NCI-H2171 (cell line): ENCODE measurements around the gene STK17A.
"Not testable (repeated sequence)": the region's sequence is repeated elsewhere in the genome, so short reads cannot be mapped to it uniquely, and the experiment has no call there.

Experiments used
- DNase-seq: peaks from one replicate; lab custom pipeline; 2025; lab: John Stamatoyannopoulos, UW

Gene STK17A

DNA sequence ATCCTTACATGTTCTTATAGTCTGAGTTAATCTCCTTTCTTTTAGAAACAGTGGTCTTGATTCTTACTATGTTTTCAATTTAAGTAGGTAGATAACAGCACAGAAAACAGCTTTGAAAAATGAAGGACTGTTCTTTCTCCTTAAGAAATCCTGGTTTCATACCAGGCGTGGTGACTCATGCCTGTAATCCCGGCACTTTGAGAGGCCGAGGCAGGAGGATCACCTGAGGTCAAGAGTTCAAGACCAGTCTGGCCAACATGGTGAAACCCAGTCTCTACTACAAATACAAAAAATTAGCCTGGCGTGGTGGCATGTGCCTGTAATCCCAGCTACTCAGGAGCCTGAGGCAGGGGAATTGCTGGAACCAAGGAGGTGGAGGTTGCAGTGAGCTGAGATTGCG is 13.5 kb downstream of the STK17A start:
- DNase-seq, result not testable (repeated sequence)

DNA sequence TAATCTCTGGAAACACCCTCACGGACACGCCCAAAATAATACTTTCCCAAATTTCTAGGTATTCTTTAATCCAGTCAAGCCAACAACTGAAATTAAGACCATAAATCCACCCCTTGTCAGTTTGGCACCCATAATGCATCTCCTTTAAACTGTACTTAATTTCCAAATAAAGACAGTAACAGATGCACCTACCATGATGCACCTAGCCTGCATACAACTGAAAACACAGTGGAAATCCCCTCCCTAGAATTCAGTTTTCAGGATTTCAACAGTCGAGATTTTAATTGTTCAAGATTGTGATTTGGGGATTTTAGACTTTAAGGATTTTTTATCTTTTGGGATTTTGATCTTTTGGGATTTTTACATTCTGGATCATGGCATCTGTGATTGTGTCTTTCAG is 17.1 kb downstream of the STK17A start:
- DNase-seq, result no peak

DNA sequence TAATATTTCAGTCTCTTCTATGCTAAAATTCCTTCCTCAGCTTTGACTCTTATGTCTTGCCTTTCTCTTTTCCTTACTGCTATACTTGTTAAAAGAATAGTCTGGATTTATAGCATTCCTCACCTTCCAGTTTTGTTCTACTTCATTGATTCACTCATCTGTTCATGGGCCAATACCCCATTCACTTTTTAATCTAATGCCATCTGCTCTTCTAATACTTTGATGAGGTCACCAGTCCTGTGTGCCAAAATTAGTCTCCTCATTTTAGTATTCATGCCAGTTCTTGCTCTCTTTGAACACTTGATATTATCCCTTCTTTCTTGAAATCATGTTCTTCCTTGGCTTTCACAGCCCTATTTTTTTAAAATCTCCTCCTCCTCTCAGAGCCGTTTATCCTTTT is 19.3 kb downstream of the STK17A start:
- DNase-seq, result peak; percentile 55

DNA sequence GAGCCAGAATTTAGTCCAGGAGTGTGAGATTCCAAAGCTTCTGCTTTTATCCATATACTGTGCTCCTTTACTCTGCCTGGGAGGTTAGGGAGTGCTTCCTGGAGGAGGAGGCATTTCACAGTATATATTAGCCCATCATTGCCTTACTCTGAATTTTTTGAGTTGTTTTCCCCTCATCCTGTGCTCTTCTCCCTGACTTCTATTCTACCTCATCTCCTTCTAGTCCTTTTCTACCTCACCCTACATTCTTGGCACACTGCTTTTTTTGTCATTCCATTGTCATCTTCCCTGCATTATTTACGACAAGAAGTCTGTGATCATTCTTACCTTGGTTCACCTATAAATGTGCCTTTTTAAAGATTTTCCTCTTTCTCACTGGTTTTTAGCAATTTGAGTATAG is 21.3 kb downstream of the STK17A start:
- no peak for DNase-seq

DNA sequence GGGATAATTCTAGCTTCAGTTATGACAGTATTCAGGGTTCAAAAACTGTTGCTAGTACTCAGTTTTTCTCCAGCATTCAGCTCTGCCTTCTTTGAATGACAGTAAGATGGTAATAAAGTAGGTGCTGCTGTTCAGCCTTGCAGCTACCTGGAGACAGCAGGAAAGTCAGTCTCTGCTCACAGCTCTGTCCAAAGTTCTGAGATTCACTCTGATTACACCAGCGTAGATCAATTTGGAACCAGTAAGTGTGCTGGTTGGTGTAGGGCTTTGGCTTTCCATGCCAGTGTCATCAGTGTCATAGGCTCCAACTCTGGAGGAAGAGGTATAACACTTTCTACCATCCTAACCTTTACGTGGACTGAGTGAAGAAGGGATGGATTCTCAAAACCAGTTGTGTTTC is 26.2 kb downstream of the STK17A start:
- DNase-seq, result no peak

DNA sequence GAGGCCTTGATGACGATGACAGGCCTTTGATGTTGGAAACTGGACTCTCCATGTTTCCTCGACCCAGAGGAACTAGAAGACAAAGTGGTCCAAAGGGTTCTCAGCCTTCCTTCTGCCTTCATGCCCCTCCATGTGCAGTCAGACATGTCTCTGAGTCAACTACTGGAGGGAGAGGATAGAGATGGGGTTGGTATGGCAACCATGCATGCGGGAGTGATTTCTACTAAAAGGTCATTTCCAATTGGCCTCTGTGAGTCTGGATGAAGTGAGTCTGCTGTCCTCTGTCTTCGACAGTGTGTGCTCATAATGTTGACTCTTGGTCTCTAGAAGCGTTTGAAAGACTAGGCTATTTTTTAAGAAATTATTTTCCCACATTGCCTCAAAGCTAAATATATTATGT is 29.2 kb downstream of the STK17A start:
- no peak for DNase-seq

DNA sequence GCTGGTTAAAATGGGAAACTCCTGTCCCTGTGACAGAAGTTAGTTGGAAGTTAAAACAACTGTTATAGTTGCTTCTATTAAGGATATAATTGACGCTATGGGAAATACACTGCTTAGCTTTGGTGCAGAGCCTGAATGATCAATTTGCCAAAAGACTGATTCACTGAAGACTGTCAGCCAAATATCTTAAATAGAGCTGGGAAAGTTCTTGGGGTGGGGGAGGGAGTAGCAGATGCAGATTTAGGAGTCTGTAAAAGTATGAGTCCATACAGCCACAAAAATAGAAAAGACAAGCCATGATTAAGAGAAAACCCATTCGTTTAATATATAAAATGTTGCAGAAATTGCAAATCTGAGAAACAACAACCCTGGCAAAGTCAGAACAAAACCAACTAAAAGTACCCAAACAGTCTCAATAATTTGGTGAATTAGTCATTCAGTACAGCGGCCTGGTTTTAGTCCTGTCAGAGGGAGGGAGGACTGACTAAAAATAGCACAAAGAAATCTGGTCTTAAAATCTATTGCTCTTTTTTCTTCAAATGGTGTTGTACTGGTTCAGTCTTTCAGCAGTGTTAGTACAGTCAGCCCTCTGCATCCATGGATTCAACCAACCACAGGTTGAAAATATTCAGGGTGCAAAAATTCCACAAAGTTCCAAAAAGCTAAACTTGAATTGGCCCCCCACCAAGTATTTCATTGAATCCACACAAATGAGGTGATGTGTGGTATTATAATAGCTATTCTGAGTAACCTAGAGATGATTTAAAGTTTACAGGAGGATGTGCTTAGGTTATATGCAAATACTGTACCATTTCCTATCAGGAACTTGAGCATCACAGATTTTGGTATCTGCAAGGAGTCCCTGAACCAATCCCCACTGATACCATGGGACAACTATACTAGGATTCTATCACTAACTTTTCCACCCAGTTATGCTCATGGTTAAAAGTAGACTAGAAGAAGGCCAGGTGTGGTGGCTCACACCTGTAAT is 30.0 kb downstream of the STK17A start:
- no peak for DNase-seq

DNA sequence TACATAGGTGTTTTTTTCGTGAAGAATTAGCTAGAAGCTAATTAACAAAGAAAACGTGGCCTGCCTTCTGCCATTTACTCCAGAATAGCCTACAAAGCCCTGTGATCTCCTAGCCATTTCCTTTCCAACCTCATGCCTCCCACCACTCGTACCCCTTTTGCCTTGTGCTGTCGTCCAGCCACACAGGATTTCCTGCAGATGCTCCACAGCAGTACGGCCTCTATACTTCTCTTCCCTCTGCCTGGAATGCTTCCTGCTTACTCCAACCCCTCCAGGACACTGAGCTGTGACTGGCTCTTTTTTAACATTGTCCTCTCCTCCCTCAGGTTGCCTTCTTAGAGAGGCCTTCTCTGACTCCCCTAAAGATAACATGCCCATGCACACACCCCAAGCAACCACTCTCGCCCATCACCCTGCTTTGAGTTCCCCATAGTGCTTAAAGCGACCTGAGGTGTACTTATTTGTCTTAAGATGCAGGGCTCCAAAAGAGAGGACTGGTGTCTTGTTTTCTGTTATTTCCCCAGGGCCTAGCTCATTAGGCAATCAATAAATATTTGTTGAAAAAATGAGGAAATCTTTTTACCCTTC is 32.7 kb downstream of the STK17A start:
- no peak for DNase-seq

DNA sequence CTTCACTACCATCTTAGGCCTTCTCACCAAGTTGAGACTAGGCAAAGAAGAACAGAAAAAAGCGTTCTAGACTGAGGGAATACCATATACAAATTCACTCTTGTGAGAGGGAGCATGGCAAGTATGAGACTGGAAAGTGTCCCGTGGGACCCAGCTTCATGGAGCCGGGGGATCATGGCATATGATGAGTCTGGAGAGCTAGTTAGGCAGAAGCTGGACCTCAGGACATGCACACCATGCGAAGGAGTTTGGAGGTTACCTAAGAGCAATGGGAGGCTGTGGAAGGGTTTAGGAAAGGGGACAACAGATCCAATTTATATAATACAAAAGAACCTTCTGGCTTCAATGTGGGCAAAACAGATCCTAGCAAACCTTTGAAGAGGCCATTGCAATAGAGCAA is 34.1 kb downstream of the STK17A start:
- DNase-seq, result no peak

DNA sequence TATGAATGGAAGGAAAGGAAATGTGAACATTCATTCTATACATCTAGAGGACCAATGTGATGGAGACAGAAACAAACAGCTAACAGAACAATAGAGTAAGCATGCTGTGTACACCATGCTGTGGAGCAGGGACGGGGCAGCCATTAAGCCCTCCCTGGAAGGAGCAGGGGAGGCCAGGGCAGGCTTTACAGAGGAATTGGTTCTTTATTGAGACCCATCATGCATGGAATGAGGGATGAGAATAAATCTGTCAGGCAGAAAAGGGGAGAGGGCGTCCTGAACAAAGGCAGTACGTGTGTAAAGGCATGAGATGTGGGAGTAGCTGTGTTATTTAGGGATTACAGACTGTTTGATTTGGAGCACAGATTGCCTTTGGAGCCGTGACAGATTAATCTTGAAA is 35.2 kb downstream of the STK17A start:
- DNase-seq, result no peak

DNA sequence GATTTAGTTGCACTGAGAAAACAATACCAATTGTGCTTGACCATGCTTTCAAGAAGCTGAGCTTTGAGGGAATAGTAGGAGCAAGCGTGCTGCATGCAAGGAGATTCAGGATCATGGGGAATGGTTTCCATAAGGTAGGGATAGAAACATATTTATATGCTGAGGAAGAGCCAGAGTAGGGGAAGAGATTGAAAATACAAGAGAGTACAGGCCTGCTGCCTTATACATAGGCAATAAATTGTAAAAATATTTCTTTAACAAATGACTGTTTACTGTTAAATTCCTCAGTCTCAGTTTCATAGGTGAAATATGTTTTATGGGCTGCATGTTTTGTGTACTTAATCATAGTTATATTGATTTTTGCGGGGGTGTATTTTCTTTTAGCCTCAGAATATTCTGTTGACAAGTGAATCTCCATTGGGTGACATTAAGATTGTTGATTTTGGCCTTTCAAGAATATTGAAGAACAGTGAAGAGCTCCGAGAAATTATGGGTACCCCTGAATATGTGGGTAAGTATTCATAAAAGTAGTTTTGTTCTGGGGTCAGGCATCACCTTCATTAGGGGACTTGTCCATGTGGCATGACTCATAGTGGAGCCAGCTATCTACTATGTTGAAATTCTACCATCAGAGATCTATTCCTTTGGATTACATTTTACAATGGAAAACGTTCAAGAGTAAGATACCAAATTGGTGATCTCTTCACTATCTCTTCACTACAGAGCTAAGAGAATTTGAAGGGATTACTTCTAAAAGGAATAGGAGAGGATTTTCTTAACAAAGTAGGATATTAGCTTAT is 36.5 kb downstream of the STK17A start:
- DNase-seq, result no peak

DNA sequence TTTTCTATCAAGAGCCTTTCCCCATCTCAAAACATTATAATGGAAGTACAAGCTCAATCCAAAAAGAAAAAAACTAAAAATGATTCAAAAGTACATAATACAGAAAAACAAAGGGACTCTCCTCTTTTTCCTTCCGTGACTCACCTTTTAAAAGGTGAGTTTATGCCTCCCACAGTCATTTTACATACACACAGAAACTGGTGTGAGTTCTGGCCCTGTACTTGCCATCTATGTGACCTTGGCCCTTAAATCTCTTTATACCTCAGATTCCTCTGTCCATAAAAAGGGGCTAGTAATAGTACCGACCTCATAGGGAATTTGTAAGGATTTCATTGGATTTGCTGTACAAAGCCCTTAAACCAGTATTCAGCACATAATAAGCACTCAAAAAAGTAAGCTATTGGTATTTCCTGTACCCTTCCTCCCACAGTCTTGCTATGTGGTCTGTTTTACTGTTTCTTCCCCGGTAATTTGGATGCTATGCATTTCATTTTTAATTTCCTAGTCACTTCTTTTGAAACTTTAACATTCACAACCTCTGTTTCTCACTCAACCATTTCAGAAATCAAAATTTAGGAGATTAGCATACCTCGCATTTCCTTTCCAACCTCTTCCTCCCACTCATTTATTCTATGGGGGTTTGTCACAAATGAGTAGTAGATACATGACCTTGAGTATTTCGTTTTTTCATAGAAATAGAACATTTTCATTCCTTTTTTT is 39.0 kb downstream of the STK17A start:
- DNase-seq, result no peak

DNA sequence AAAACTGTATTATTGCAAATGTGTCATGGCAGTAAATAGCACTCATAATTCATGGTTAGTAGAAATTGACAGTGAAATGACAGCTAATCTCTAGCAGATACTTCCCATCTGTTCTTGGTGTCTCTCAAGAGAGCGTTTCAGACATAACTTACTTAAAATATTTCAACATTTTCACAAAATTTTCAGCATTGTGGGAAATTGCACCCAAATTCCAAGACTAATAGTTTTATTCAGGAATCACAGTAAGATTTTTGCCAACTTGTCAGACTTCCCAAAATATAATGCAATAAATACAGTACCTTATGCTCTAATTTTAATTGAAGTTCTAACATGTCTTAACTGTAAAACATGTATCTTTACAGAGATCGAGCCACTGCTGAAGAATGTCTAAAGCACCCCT is 41.2 kb downstream of the STK17A start:
- no peak for DNase-seq

DNA sequence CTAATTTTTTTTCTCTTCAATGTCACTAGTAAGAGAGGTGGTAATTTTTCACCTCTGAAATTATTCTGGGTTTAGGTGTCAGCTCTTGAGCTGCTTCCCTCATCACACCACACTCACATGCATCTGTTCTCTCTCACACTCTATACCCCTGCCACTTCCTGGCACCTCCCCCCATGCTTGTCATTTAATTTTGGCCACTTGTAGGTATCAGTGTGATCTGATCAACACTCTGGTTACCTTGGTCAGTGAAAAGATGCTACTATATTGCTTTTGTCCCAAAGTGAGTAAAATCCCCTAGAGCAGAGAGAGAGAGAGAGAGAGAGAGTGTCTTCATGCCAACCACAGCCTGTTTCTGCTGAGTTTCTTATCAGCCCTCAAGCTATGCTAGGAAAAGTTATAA is 42.5 kb downstream of the STK17A start:
- no peak for DNase-seq

DNA sequence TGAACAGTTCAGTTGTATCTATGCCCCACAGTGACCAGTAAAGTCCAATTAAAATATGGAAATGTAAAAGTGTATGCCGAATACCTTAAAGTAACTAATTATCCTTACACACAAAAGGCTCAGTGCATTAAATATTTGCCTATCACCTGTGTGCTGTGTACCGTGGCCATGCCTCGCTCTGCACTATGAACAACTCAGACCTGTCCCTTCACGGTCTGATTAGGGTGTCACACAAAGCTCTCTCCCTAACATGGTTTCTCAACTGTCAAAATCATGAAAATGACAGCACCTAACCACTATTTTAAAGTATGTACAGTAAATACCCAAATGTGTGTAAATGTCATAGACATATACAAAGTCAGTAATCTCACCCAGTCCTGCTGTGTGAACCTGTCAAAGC is 43.1 kb downstream of the STK17A start:
- DNase-seq, result no peak

DNA sequence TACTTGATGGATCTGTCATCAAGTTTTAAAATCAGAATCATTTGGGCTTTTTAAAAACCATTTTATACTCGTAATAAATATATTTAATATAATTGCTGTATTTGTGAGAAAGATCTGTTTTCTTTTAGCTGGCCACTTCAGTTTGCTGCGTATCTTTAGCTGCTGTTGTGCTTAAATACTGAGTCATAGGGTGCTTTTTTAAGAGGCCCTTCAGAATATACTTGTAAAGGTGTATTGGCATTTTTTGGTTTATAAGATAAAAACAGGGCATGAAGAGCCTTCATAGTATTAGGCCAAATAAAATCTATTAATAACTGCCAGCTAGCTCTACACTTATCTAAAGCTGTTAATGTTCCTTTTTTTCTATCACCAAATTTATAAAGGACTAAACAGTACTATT is 43.8 kb downstream of the STK17A start:
- DNase-seq, result no peak

DNA sequence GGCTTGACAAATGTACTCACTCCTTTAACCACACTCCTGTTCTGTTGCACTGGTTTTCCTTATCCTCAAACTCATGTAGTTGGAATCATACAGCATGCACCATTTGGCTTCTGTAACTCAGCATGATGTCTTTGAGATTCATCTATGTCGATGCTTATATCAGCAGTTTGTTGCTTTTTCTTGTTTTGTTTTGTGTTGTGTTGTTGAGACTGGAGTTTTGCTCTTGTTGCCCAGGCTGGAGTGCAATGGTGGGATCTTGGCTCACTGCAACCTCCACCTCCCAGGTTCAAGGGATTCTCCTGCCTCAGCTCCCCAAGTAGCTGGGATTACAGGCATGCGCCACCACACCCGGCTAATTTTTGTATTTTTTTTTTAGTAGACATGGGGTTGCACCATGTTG is 44.9 kb downstream of the STK17A start:
- not testable (repeated sequence) for DNase-seq

DNA sequence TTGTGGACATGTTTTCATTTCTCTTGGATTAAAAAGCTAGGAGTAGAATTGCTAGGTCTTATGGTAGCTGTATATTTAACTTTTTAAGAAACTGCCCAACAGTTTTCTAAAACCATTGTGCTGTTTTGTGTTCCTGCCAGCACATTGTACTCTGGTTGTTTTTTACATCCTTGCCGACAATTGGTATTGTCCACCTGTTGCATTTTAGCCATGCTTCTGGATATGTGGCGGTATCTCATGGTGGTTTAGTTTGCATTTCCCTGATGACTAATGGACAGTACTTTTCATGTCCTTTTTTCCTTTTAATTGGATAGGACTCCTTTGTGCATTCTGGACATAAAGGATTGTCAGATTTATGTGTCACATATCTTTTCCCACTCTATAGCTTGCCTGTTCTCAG is 45.5 kb downstream of the STK17A start:
- no peak for DNase-seq

DNA sequence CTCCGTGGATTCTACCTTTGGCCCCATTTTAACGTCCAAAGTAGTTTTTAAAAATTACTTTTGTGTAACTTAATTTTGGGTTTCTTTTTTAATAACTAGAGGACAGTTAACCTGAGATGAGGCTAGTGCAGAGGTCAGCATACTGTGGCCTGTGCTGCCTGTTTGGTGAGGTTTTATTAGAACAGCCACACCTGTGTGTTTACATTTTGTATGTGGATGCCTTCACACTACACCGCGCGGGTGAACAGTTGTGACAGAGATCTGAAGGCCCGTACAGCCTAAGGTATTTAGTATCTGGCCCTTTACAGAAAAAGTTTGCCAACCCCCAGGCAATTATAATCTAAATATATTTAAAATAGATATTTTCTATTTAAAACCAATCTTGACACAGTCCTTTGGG is 46.9 kb downstream of the STK17A start:
- DNase-seq, result no peak

DNA sequence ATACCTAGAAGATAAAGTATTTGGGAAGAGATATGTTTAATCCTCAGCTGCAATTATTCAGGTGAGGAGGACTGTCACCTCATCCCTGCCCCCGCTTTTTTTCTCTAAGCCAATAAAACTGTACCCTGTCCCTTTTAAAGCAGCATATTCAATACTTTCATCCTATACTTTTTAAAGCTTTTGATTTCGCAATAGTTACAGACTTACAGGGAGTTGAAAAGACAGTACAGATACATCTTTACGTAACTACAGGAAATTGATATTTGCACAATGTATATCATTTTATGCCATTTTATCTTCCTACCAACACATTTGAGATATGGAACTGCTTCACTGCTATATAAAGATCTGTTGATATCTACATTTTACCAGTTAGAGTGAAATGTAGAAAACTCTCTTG is 47.6 kb downstream of the STK17A start:
- DNase-seq, result no peak

DNA sequence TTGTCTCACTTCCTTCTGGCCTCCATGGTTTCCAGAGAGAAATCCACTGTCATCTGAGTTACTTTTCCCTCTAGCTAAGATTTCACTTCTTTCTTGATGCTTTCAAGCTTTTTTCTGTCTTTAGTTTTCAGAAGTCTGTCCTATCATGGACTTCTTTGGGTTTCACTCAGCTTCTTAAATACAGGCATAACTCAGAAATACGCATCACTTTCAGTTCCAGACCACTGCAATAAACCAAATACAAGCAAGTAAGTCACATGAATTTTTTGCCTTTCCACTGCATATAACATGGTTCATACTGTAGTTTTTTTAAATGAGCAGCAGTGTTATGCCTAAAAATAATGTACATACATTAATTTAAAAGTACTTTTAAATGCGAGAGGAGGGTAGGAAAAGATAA is 48.7 kb downstream of the STK17A start:
- no peak for DNase-seq

DNA sequence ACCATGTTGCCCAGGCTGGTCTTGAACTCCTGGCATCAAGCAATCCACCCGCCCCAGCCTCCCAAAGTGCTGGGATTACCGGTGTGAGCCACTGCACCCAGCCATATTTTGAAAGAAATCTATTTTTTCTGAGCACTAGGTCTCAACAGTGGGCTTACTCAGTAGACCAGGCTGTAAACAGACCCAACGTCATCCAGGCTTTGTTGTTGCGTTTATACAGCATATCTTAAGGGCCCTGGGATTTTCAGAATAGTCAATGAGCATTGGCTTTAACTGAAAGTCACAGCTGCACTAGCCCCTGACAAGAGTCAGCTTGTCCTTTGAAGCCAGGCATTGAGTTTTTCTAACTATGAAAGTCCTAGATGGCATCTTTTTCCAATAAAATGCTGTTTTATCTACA is 49.8 kb downstream of the STK17A start:
- no peak for DNase-seq
